ENCODE results near the gene PNMA1.
A peak's percentile ranks its signal among the peaks of the same experiment; 100 is the strongest.

Gene PNMA1

GRCh38 chr14:73750531-73750901, 36.3 kb upstream of the PNMA1 start:
- DNase-seq = no peak

GRCh38 chr14:73749706-73750530, 35.7 kb upstream of the PNMA1 start:
- DNase-seq = no peak

- DNase-seq = no peak
These were observed 34.7 kb upstream of the PNMA1 start for GRCh38 chr14:73748858-73749357.

GRCh38 chr14:73747379-73748211, 33.4 kb upstream of the PNMA1 start:
- no peak for DNase-seq

GRCh38 chr14:73746520-73747378, 32.6 kb upstream of the PNMA1 start:
- DNase-seq = no peak

- DNase-seq = no peak
These were observed 31.7 kb upstream of the PNMA1 start for GRCh38 chr14:73745571-73746519.

- DNase-seq = no peak
These were observed 30.8 kb upstream of the PNMA1 start for GRCh38 chr14:73744874-73745529.

- no peak for DNase-seq
These were observed 30.1 kb upstream of the PNMA1 start for GRCh38 chr14:73744175-73744867.

- DNase-seq = peak; percentile 92
These were observed 29.3 kb upstream of the PNMA1 start for GRCh38 chr14:73743431-73743931.

DNA sequence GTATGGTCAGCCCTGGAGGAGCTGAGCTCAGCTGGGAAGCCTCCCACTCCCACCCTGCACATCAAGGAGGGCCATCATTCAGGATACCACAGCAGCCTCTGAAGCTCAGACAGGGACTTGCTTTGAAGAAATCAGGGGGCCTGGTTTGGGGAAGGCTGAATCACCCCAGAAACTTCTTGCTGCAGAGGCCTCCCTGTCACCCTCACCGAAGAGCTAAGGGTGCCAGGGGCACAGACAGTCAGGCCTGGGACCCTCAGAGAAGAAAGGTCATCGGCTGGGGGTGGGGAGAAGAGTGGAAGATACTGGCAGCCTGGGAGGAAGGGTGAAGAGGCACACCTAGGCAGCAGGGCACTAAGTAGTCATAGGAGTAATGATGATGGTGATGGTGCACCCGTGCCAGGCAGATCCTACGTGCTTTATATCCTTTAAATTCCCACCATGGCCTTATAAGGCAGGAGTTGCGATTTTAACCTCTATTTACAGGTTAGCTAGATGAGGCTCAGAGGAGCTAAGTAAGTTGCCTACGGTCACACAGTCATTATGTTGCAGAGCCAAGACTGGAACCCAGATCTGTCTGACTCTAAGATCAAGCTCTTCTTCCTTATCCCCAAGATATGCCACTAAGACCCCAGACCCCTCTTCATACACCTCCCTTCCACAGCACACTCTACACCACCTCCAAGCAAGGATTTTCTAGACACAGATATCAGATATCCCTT, 28.5 kb upstream of the PNMA1 start:
- no peak for DNase-seq

- peak; percentile 82 for DNase-seq
These were observed 27.8 kb upstream of the PNMA1 start for GRCh38 chr14:73741876-73742519.

DNA sequence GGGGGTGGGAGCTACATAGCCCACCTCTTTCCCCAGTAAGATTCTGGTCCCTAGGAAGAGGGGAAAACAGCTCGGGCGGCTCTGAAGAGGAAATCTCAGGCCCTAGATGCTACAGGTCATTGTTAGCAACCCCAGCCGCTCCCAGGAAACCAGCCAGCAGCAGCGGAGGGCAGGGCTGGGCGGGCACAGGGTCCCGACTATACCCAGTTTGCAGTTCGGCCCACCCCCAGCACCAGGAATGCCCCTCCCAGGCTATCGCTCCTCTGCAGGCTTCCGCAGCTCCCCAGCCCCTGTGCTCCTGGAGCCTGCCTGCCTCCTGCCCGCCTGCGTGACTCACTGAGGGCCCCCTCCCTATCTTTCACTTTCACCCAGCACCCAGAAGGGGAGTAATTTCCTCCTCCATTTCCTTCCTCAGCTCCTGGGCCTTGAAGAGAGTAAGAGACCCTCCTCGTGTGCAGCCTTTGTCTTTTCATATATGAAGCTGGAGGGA, 27.2 kb upstream of the PNMA1 start:
- peak; percentile 95 for DNase-seq

GRCh38 chr14:73740618-73741326, 26.6 kb upstream of the PNMA1 start:
- DNase-seq = no peak

DNA sequence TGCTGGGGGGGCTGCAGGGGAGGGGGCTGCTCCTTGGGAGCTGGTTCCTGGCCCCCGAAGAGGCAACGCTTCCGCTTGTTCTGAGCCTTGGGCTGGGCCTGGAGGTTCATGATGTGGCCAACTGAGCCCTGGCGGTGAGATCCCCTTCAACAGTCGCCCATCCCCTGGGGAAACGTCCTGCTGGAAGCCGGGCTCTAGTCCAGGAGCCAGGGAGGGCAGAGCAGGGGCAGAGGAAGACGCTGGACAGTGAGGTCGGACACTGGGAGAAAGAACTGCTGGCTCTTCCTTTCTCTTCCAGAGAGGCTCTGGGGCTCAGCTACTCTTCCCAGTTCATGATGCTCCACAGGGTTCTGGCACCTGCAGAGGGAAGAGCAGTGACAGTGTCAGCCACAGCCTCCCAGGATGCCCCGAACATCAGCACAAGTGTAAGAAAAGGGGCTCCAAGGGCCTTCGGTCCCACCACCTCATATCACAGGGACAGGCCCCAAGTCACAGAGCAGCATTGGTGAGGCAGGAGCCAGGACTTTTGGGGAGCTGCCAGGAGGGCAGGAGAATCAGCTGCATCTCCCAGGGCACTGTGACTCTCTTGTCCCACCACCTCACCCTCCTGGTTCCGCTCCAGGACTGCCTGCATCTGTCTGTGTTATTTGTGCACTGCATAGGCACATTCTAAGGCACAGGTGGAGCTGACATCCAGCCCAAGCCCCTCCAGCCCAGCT, 25.9 kb upstream of the PNMA1 start:
- no peak for DNase-seq

DNA sequence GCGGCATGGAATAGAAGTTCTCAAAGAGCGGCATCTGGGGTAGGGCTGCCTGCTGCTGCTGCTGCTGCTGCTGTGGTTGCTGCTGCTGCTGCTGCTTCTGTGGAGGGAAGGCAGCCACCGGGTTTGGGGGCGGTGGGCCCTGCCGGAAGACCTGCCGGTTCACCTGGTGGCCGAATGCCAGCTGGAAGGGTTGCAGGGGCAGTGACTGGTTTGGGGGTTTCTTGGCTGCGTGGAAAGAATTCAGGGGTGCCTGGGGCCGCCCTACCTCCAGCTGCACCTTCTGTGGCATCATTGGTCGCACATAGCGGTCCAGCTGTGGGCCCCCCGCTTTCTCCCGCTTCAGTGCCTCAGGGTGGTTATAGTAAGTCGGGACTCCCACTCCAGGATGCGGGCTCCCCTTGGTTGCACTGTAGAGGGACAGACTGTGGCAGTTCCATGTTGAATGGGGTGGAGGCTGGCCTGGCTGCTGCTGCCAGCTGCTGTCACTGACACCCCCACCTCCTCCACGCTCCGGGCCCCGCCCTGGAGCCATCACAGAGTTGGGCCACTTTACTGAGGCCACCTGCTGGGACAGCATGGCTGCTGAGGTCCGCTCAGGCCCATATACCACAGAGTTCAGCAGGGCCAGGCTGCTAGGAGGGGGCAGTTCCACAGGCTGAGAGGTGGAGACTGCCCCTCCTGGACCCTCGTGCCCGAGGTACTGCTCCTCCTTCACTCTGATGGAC, 25.2 kb upstream of the PNMA1 start:
- no peak for DNase-seq

DNA sequence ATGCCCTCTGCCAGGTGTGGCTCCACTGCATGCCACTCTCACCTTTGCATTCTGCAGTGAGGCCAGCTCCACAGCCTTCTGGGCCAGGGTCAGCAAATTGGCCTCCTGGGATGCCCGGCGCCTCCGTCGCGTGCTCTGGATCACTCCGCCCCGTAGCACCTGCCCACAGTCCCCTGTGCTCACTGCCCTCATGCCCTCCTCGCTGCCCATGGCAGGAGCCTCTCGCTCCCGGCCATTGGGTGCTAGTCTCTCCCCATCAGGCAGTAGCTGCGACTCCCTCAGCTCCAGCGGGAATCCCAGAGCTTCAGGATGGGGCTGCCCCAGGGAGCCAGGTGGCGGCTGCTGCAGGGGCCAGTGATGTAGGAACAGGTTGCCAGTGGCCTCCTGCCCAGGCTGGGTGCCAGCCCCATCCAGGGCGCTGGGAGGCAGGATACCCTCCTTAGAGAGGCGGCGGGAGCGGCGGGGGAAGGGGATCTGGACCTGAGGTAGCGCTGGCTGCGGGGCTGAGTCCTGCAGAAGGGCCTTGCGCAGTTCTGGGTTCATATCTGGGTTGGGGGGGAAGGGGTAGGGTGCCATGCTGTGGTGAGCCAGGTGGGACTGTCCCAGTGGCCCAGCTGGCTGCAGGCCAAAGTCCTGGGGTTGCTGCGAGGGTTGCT, 24.5 kb upstream of the PNMA1 start:
- no peak for DNase-seq

Data from GDM1 (cell line).